Measurements from ENCODE around the gene TROAP. TPM values are rescaled to one million over a fixed set of nuclear protein-coding genes. Genes with fewer than 3 reads are reported as not detected.
"Not testable (repeated sequence)": the region's sequence is repeated elsewhere in the genome, so short reads cannot be mapped to it uniquely, and the experiment has no call there.

TROAP gene
- total RNA-seq = 3.1 TPM

- Histone ChIP-seq H3K9me3 (ENCODE audit: control insufficient read depth in 3 of 3, low read length in 3 of 3) (no peaks in the 10 kb centered on the region), H3K9ac (ENCODE audit: low read depth in 1 of 3, low read length in 3 of 3) (peak within 1 kb of the TSS; percentile 65 to 83 (median 71)), H3K27me3 (ENCODE audit: control insufficient read depth in 3 of 3, insufficient read depth in 3 of 3, low read length in 3 of 3) (no peaks in the 10 kb centered on the region), H3K4me3 (ENCODE audit: low read length in 3 of 3) (peak within 1 kb of the TSS; percentile 78 to 91 (median 87)), H3K4me1 (ENCODE audit: control insufficient read depth in 3 of 3, insufficient read depth in 3 of 3, low read length in 3 of 3) (peaks cover 6 to 14% (median 13%) of the 10 kb centered on the region in 3 donors), H3K27ac (ENCODE audit: low read depth, low read length) (no peak within 1 kb of the TSS), H3K36me3 (ENCODE audit: control insufficient read depth in 3 of 3, insufficient read depth in 3 of 3, low read length in 3 of 3) (no peaks in the 10 kb centered on the region)
Measured at GRCh38 chr12:49322708-49323523, at the start of gene TROAP. Gene TROAP, plus strand, starts transcription at chr12:49323255. Its CDS starts 354 bp downstream, at chr12:49323609.

DNA sequence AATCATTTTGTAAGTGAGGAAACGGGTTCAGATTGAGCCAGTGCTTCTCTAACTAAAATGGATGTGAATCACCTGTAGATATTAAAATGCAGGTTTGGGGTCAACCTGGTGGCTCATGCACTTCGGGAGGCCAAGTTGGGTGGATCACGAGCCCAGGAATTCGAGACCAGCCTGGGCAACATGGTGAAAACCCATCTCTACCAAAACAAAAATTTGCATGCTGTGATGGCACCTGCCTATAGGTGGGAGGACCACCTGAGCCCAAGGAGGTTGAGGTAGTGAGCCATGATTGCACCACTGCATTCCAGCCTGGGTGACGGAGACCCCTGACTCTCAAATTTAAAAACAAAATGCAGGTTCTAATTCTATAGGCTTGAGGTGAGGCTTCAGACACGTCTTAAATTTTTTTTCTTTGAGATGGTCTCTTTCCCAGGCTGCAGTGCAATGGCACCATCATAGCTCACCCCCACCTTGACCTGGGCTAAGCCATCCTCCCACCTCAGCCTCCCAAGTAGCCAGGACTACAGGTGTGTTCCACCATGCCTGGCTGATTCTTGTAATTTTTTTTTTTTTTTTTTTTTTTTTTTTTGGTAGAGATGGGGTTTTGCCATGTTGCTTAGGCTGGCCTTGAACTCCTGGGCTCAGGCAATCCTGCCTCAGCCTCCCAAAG, 49.2 kb upstream of the TROAP start:
- no peak overlapping the region for H3K27ac ChIP-seq (ENCODE audit: low read depth, low read length)
- no peak overlapping the region for H3K4me3 ChIP-seq (ENCODE audit: low read length in 3 of 3)
- peaks cover 0 to 5% (median 0%) of the 10 kb centered on the region in 3 donors for H3K27me3 ChIP-seq (ENCODE audit: control insufficient read depth in 3 of 3, insufficient read depth in 3 of 3, low read length in 3 of 3)
- no peaks in the 10 kb centered on the region for H3K4me1 ChIP-seq (ENCODE audit: control insufficient read depth in 3 of 3, insufficient read depth in 3 of 3, low read length in 3 of 3)
- H3K9ac ChIP-seq (ENCODE audit: low read depth in 1 of 3, low read length in 3 of 3) = no peak overlapping the region
- peaks cover 17 to 29% (median 25%) of the 10 kb centered on the region in 3 donors for H3K36me3 ChIP-seq (ENCODE audit: control insufficient read depth in 3 of 3, insufficient read depth in 3 of 3, low read length in 3 of 3)
- no peaks in the 10 kb centered on the region for H3K9me3 ChIP-seq (ENCODE audit: control insufficient read depth in 3 of 3, low read length in 3 of 3)

- no peak overlapping the region for H3K4me3 ChIP-seq (ENCODE audit: low read length in 3 of 3)
- no peak overlapping the region for H3K9ac ChIP-seq (ENCODE audit: low read depth in 1 of 3, low read length in 3 of 3)
- no peak overlapping the region for H3K27ac ChIP-seq (ENCODE audit: low read depth, low read length)
- H3K9me3 ChIP-seq (ENCODE audit: control insufficient read depth in 3 of 3, low read length in 3 of 3) = no peaks in the 10 kb centered on the region
- H3K4me1 ChIP-seq (ENCODE audit: control insufficient read depth in 3 of 3, insufficient read depth in 3 of 3, low read length in 3 of 3) = no peaks in the 10 kb centered on the region
- H3K27me3 ChIP-seq (ENCODE audit: control insufficient read depth in 3 of 3, insufficient read depth in 3 of 3, low read length in 3 of 3) = peaks cover 0 to 5% (median 0%) of the 10 kb centered on the region in 3 donors
- peaks cover 17 to 29% (median 25%) of the 10 kb centered on the region in 3 donors for H3K36me3 ChIP-seq (ENCODE audit: control insufficient read depth in 3 of 3, insufficient read depth in 3 of 3, low read length in 3 of 3)
Measured at GRCh38 chr12:49274396-49275069, 48.5 kb upstream of the TROAP start.

DNA sequence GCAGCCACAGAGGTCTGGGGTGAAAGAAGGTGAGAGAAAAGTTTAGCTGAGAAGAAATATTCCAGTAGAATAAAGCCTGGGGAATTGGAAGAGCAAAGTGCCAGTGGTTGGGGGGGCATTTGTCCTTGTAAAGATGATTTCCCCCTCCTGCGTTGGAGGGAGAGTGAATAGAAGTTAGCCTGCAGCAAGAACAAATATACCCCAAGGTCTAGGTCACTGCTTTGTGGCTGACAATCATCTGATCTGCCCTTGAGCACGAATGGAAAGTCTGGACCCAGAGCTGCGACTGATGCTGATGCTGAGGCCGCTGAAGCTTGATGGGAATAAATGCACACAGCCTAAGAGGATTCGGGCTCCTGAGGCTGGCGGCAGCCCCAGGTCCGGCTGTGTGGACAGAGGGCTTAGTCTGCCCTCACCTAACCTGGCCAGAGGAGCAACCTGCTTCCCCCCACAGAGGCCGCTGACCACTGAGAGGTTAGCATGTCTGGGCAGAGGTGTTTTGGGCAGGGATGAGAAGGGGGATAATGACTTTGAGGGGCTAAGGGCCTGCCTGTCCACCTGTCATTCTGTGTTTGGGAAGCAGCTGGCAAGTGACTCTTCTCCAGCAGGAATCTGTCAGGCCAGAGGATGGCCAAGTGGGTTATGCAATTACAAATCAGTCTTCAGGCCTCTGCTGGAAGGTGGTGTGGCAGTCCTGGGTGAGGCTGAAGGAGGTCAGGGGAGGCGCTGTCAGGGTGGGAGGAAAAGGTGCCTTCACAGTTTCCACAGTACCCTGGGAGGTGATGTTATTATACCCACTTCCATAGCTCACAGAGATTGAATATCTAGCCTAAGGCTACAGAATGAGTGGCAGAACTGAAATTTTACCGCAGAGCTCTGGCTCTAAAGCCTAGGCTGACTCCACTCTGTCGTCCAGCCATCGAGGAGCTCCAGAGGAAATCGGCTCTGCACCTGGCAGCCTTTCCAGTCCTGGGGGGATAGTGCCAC, 46.5 kb upstream of the TROAP start:
- H3K9ac ChIP-seq (ENCODE audit: low read depth in 1 of 3, low read length in 3 of 3) = no peak overlapping the region
- H3K27me3 ChIP-seq (ENCODE audit: control insufficient read depth in 3 of 3, insufficient read depth in 3 of 3, low read length in 3 of 3) = peaks cover 0 to 5% (median 0%) of the 10 kb centered on the region in 3 donors
- peaks cover 4 to 12% (median 9%) of the 10 kb centered on the region in 3 donors for H3K36me3 ChIP-seq (ENCODE audit: control insufficient read depth in 3 of 3, insufficient read depth in 3 of 3, low read length in 3 of 3)
- H3K9me3 ChIP-seq (ENCODE audit: control insufficient read depth in 3 of 3, low read length in 3 of 3) = no peaks in the 10 kb centered on the region
- H3K27ac ChIP-seq (ENCODE audit: low read depth, low read length) = no peak overlapping the region
- no peaks in the 10 kb centered on the region for H3K4me1 ChIP-seq (ENCODE audit: control insufficient read depth in 3 of 3, insufficient read depth in 3 of 3, low read length in 3 of 3)
- no peak overlapping the region for H3K4me3 ChIP-seq (ENCODE audit: low read length in 3 of 3)

DNA sequence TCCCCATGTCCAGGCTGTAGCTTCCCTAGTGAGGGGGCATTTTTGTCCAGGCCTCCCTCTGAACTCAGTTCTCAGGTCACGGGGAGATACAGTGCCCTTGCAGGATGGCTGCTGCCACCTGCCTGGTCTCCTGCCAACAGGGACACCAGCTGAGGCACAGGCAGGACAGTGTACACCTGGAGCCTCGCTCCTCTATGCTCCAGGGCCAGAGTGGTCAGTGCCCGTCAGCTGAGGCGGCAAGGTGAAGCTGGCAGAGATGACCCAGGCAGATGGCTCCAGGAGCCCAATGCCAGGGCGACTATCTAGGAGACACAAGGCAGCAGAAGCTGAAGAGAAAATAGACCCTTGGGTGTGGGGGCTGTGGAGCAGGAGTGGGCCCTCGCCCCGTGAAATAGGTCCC, 45.6 kb upstream of the TROAP start:
- Histone ChIP-seq H3K4me3 (ENCODE audit: low read length in 3 of 3) (no peak overlapping the region), H3K36me3 (ENCODE audit: control insufficient read depth in 3 of 3, insufficient read depth in 3 of 3, low read length in 3 of 3) (peaks cover 0 to 12% (median 7%) of the 10 kb centered on the region in 3 donors), H3K27ac (ENCODE audit: low read depth, low read length) (no peak overlapping the region), H3K27me3 (ENCODE audit: control insufficient read depth in 3 of 3, insufficient read depth in 3 of 3, low read length in 3 of 3) (peaks cover 0 to 8% (median 4%) of the 10 kb centered on the region in 3 donors), H3K4me1 (ENCODE audit: control insufficient read depth in 3 of 3, insufficient read depth in 3 of 3, low read length in 3 of 3) (no peaks in the 10 kb centered on the region), H3K9ac (ENCODE audit: low read depth in 1 of 3, low read length in 3 of 3) (no peak overlapping the region), H3K9me3 (ENCODE audit: control insufficient read depth in 3 of 3, low read length in 3 of 3) (no peaks in the 10 kb centered on the region)

DNA sequence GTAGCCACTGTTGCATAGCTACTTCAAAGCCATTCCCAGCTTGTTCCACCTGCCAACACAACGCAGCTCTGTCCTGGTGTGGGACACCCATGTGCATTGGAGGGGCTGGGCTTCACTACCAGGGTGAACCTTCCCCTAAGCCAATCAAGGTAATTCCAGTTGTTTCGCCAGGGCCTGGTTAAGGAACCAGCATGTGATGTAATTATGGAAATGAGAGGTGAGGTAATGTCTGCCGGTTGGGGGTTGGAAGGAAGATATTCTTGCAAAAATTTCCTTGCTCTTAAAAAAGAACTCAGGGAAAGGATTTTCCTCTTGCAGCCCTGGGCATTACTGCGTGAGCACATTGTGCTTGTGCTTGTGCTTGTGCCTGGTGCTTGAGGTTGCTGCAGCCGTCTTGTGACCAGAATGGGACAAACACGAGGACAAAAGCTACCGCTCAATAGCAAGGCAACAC, 43.3 kb upstream of the TROAP start:
- Histone ChIP-seq H3K4me1 (ENCODE audit: control insufficient read depth in 3 of 3, insufficient read depth in 3 of 3, low read length in 3 of 3) (no peaks in the 10 kb centered on the region), H3K4me3 (ENCODE audit: low read length in 3 of 3) (no peak overlapping the region), H3K9me3 (ENCODE audit: control insufficient read depth in 3 of 3, low read length in 3 of 3) (no peaks in the 10 kb centered on the region), H3K27ac (ENCODE audit: low read depth, low read length) (no peak overlapping the region), H3K9ac (ENCODE audit: low read depth in 1 of 3, low read length in 3 of 3) (no peak overlapping the region), H3K27me3 (ENCODE audit: control insufficient read depth in 3 of 3, insufficient read depth in 3 of 3, low read length in 3 of 3) (peaks cover 8 to 19% (median 11%) of the 10 kb centered on the region in 3 donors), H3K36me3 (ENCODE audit: control insufficient read depth in 3 of 3, insufficient read depth in 3 of 3, low read length in 3 of 3) (no peaks in the 10 kb centered on the region)

GRCh38 chr12:49280545-49280944, 42.5 kb upstream of the TROAP start:
- not testable (repeated sequence) for H3K4me1 ChIP-seq (ENCODE audit: control insufficient read depth in 3 of 3, insufficient read depth in 3 of 3, low read length in 3 of 3); H3K9ac ChIP-seq (ENCODE audit: low read depth in 1 of 3, low read length in 3 of 3); H3K36me3 ChIP-seq (ENCODE audit: control insufficient read depth in 3 of 3, insufficient read depth in 3 of 3, low read length in 3 of 3); H3K9me3 ChIP-seq (ENCODE audit: control insufficient read depth in 3 of 3, low read length in 3 of 3); H3K4me3 ChIP-seq (ENCODE audit: low read length in 3 of 3); H3K27ac ChIP-seq (ENCODE audit: low read depth, low read length)
- H3K27me3 ChIP-seq (ENCODE audit: control insufficient read depth in 3 of 3, insufficient read depth in 3 of 3, low read length in 3 of 3) = peaks cover 8 to 21% (median 11%) of the 10 kb centered on the region in 3 donors

GRCh38 chr12:49282302-49282701, 40.8 kb upstream of the TROAP start:
- Histone ChIP-seq H3K4me3 (ENCODE audit: low read length in 3 of 3) (no peak overlapping the region), H3K9me3 (ENCODE audit: control insufficient read depth in 3 of 3, low read length in 3 of 3) (no peaks in the 10 kb centered on the region), H3K36me3 (ENCODE audit: control insufficient read depth in 3 of 3, insufficient read depth in 3 of 3, low read length in 3 of 3) (no peaks in the 10 kb centered on the region), H3K9ac (ENCODE audit: low read depth in 1 of 3, low read length in 3 of 3) (no peak overlapping the region), H3K27me3 (ENCODE audit: control insufficient read depth in 3 of 3, insufficient read depth in 3 of 3, low read length in 3 of 3) (peaks cover 8 to 24% (median 11%) of the 10 kb centered on the region in 3 donors), H3K27ac (ENCODE audit: low read depth, low read length) (no peak overlapping the region), H3K4me1 (ENCODE audit: control insufficient read depth in 3 of 3, insufficient read depth in 3 of 3, low read length in 3 of 3) (no peaks in the 10 kb centered on the region)

DNA sequence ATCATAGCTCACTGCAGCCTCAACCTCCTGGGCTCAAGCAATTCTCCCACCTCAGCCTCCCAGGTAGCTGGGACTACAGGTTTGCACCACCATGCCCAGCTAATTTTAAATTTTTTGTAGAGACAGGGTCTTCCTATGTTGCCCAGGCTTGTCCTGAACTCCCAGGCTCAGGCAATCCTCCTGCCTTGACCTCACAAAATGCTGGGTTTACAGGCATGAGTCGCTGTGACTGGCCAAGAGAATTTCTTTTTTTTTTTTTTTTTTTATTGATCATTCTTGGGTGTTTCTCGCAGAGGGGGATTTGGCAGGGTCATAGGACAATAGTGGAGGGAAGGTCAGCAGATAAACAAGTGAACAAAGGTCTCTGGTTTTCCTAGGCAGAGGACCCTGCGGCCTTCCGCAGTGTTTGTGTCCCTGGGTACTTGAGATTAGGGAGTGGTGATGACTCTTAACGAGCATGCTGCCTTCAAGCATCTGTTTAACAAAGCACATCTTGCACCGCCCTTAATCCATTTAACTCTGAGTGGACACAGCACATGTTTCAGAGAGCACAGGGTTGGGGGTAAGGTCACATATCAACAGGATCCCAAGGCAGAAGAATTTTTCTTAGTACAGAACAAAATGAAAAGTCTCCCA, 40.2 kb upstream of the TROAP start:
- H3K36me3 ChIP-seq (ENCODE audit: control insufficient read depth in 3 of 3, insufficient read depth in 3 of 3, low read length in 3 of 3); H3K4me1 ChIP-seq (ENCODE audit: control insufficient read depth in 3 of 3, insufficient read depth in 3 of 3, low read length in 3 of 3); H3K27ac ChIP-seq (ENCODE audit: low read depth, low read length); H3K4me3 ChIP-seq (ENCODE audit: low read length in 3 of 3); H3K9ac ChIP-seq (ENCODE audit: low read depth in 1 of 3, low read length in 3 of 3); H3K9me3 ChIP-seq (ENCODE audit: control insufficient read depth in 3 of 3, low read length in 3 of 3): not testable (repeated sequence)
- peaks cover 8 to 21% (median 11%) of the 10 kb centered on the region in 3 donors for H3K27me3 ChIP-seq (ENCODE audit: control insufficient read depth in 3 of 3, insufficient read depth in 3 of 3, low read length in 3 of 3)
